AG09319 (cell line): ENCODE results near the gene PPP1R36.

ENCODE experiments used
- DNase-seq: peaks from one replicate; pipeline ENCODE4 v3.0.0-alpha.2; 2010; ENCODE audit warnings: low read depth; ENCODE audit errors: extremely low read depth
- CTCF ChIP-seq: IDR thresholded peaks from 2 replicates; pipeline ENCODE4 v1.5.1; 2011; ENCODE audit warnings: low read depth, mild to moderate bottlenecking, inconsistent platforms, low read length, moderate library complexity

Gene PPP1R36

GRCh38 chr14:64572386-64573104, 22.8 kb downstream of the PPP1R36 start:
- TF ChIP-seq CTCF, result no peak
- DNase-seq, result no peak

GRCh38 chr14:64573109-64573508, 23.3 kb downstream of the PPP1R36 start:
- no peak for DNase-seq
- no peak for TF ChIP-seq CTCF

- TF ChIP-seq CTCF, result no peak
- no peak for DNase-seq
Measured at GRCh38 chr14:64574371-64575107, 24.8 kb downstream of the PPP1R36 start.

- no peak for TF ChIP-seq CTCF
- no peak for DNase-seq
Measured at GRCh38 chr14:64577211-64577610, 27.4 kb downstream of the PPP1R36 start.

- no peak for DNase-seq
- TF ChIP-seq CTCF, result no peak
Measured at GRCh38 chr14:64580467-64580866, 30.7 kb downstream of the PPP1R36 start.

GRCh38 chr14:64581363-64581762, 31.6 kb downstream of the PPP1R36 start:
- no peak for TF ChIP-seq CTCF

GRCh38 chr14:64581817-64582216, 32.1 kb downstream of the PPP1R36 start:
- TF ChIP-seq CTCF, result no peak
- DNase-seq, result no peak

More at GRCh38 chr14:64581363-64581762, 31.6 kb downstream of the PPP1R36 start:
- no peak for DNase-seq
